ENCODE measurements around the gene NRF1. TPM values are rescaled to one million over a fixed set of nuclear protein-coding genes. Genes with fewer than 3 reads are reported as not detected.

NRF1 gene
- polyA plus RNA-seq, 1 experiment = 13.3 TPM

- DNase-seq (ENCODE audit: low read depth) = no peak
- ChIA-PET POLR2A (no interaction called here), CTCF (interaction anchor here (1.8 kb wide), 1 partner anchor 16 kb away, joined by 4 read pairs; no protein-coding TSS in a partner anchor)
- H3K27me3 ChIP-seq (ENCODE audit: control insufficient read depth, insufficient read depth, low read length) = peaks cover 7% of the 10 kb centered on the region
- no peak for TF ChIP-seq CTCF (IDR thresholded peaks at IDR 0.05; ENCODE audit: insufficient read depth, low read depth, low read length)
- no peak overlapping the region for H3K4me3 ChIP-seq (ENCODE audit: low read depth, low read length)
- H3K36me3 ChIP-seq (ENCODE audit: control insufficient read depth, insufficient read depth, low read length) = no peaks in the 10 kb centered on the region
These were observed 187.9 kb downstream of the NRF1 start for GRCh38 chr7:129799350-129799955.

- ChIA-PET CTCF (interaction anchor here (1.8 kb wide), 1 partner anchor 14 kb away, joined by 4 read pairs; no protein-coding TSS in a partner anchor), POLR2A (no interaction called here)
- Histone ChIP-seq H3K36me3 (ENCODE audit: control insufficient read depth, insufficient read depth, low read length) (no peaks in the 10 kb centered on the region), H3K27me3 (ENCODE audit: control insufficient read depth, insufficient read depth, low read length) (peaks cover 7% of the 10 kb centered on the region), H3K4me3 (ENCODE audit: low read depth, low read length) (no peak overlapping the region)
- no peak for TF ChIP-seq CTCF (IDR thresholded peaks at IDR 0.05; ENCODE audit: insufficient read depth, low read depth, low read length)
- no peak for DNase-seq (ENCODE audit: low read depth)
These were observed 189.4 kb downstream of the NRF1 start for GRCh38 chr7:129800901-129801300.

- POLR2A ChIA-PET = no interaction called here
- H3K36me3 ChIP-seq (ENCODE audit: control insufficient read depth, insufficient read depth, low read length) = no peaks in the 10 kb centered on the region
- CTCF ChIA-PET = no interaction called here
These were observed 190.4 kb downstream of the NRF1 start for GRCh38 chr7:129801882-129802281.

GRCh38 chr7:129803546-129804081 lies 192.1 kb downstream of the NRF1 start:
- TF ChIP-seq CTCF (IDR thresholded peaks at IDR 0.05; ENCODE audit: insufficient read depth, low read depth, low read length) = no peak
- ChIA-PET POLR2A (no interaction called here), CTCF (no interaction called here)
- DNase-seq (ENCODE audit: low read depth) = no peak
- Histone ChIP-seq H3K36me3 (ENCODE audit: control insufficient read depth, insufficient read depth, low read length) (no peaks in the 10 kb centered on the region), H3K4me3 (ENCODE audit: low read depth, low read length) (no peak overlapping the region), H3K27me3 (ENCODE audit: control insufficient read depth, insufficient read depth, low read length) (peaks cover 7% of the 10 kb centered on the region)

More at GRCh38 chr7:129801882-129802281, 190.4 kb downstream of the NRF1 start:
- H3K4me3 ChIP-seq (ENCODE audit: low read depth, low read length) = no peak overlapping the region
- peaks cover 7% of the 10 kb centered on the region for H3K27me3 ChIP-seq (ENCODE audit: control insufficient read depth, insufficient read depth, low read length)
- DNase-seq (ENCODE audit: low read depth) = no peak
- TF ChIP-seq CTCF (IDR thresholded peaks at IDR 0.05; ENCODE audit: insufficient read depth, low read depth, low read length) = no peak

- no peaks in the 10 kb centered on the region for H3K36me3 ChIP-seq (ENCODE audit: control insufficient read depth, insufficient read depth, low read length)
- DNase-seq (ENCODE audit: low read depth) = no peak
- POLR2A ChIA-PET = no interaction called here
- H3K4me3 ChIP-seq (ENCODE audit: low read depth, low read length) = no peak overlapping the region
- CTCF ChIA-PET = interaction anchor here (2.1 kb wide), 1 partner anchor 21 kb away, joined by 5 read pairs; no protein-coding TSS in a partner anchor
- TF ChIP-seq CTCF (IDR thresholded peaks at IDR 0.05; ENCODE audit: insufficient read depth, low read depth, low read length) = no peak
- peaks cover 7% of the 10 kb centered on the region for H3K27me3 ChIP-seq (ENCODE audit: control insufficient read depth, insufficient read depth, low read length)
These were observed 192.8 kb downstream of the NRF1 start for GRCh38 chr7:129804111-129804889.
